ENCODE data around the gene MC2R.

Gene MC2R

DNA sequence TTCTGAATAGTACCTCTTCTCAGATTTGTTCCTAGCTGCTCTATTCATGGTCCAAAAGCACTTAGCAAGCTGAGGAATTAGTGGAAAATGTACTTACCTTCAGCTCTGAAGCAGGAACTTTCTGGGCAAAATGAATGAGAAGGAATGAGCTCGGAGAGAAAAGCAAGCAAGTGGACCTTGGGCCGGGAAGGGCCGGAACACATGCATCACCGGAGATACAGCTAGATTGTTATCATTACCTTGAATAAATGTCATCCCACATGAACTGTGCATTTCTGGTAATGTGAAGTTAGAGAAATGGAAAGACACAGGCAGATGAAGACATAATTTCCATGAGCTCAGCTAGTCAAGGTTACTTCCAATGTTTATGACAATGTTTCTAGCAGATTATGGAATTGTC lies at the start of gene MC2R:
MC2R (minus strand) TSS at position 146 of the 400 bp plus-strand sequence. CDS start 30,018 bp downstream, outside the sequence.
- H3K79me2 ChIP-seq (ENCODE audit: insufficient read depth, low read length) = no peaks in the 10 kb centered on the region
- H3K9me2 ChIP-seq (replicated peaks; ENCODE audit: insufficient read depth, low read length) = no peaks in the 10 kb centered on the region
- H3K9me3 ChIP-seq (ENCODE audit: insufficient read depth, low read length) = no peaks in the 10 kb centered on the region
- TF ChIP-seq, protein P1, sequence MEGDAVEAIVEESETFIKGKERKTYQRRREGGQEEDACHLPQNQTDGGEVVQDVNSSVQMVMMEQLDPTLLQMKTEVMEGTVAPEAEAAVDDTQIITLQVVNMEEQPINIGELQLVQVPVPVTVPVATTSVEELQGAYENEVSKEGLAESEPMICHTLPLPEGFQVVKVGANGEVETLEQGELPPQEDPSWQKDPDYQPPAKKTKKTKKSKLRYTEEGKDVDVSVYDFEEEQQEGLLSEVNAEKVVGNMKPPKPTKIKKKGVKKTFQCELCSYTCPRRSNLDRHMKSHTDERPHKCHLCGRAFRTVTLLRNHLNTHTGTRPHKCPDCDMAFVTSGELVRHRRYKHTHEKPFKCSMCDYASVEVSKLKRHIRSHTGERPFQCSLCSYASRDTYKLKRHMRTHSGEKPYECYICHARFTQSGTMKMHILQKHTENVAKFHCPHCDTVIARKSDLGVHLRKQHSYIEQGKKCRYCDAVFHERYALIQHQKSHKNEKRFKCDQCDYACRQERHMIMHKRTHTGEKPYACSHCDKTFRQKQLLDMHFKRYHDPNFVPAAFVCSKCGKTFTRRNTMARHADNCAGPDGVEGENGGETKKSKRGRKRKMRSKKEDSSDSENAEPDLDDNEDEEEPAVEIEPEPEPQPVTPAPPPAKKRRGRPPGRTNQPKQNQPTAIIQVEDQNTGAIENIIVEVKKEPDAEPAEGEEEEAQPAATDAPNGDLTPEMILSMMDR (IDR thresholded peaks at IDR 0.05; ENCODE audit: insufficient read depth, low read length, poor library complexity, severe bottlenecking) = no peak
- TF ChIP-seq EZH2phosphoT487 (conservative IDR thresholded peaks at IDR 0.05; ENCODE audit: low read length) = no peak
- no peaks in the 10 kb centered on the region for H3K27me3 ChIP-seq (ENCODE audit: low read length)
- no peak within 1 kb of the TSS for H3K9ac ChIP-seq (ENCODE audit: low read length)
- H3K27ac ChIP-seq (ENCODE audit: low read depth, low read length) = no peak within 1 kb of the TSS
- H3K4me2 ChIP-seq (ENCODE audit: low read depth, low read length, poor library complexity, severe bottlenecking) = no peak within 1 kb of the TSS
- no peaks in the 10 kb centered on the region for H3K36me3 ChIP-seq (ENCODE audit: low read length)
- no peaks in the 10 kb centered on the region for H3F3A ChIP-seq (ENCODE audit: insufficient read depth)
- H3K4me3 ChIP-seq (ENCODE audit: insufficient read depth, low read length, poor library complexity, severe bottlenecking) = no peak within 1 kb of the TSS
- H2AFZ ChIP-seq (ENCODE audit: low read depth, low read length, severe bottlenecking) = no peak within 1 kb of the TSS
- no peaks in the 10 kb centered on the region for H4K20me1 ChIP-seq (ENCODE audit: low read depth, low read length)

DNA sequence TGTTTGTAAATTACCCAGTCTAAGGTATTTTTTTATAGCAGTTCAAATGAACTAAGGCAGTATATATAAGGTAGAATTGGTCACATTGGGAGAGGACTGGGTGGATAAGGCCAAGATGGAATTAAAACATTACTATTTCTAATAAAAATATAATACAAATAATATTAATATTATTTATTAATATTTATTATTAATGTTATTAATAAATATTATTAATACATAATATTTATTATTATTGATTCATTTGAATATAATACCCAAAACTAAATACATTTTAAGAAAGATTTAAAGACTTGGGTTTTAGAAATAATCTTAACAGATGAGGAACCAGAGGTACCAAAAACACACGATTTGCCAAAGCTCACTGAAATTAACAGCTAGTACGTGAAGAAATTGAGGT lies 30.5 kb upstream of the MC2R start:
- Histone ChIP-seq H4K20me1 (ENCODE audit: low read depth, low read length) (no peaks in the 10 kb centered on the region), H3K27ac (ENCODE audit: low read depth, low read length) (no peak overlapping the region), H3K79me2 (ENCODE audit: insufficient read depth, low read length) (no peaks in the 10 kb centered on the region), H3F3A (ENCODE audit: insufficient read depth) (no peaks in the 10 kb centered on the region), H3K4me3 (ENCODE audit: insufficient read depth, low read length, poor library complexity, severe bottlenecking) (no peak overlapping the region), H3K9me2 (replicated peaks; ENCODE audit: insufficient read depth, low read length) (no peaks in the 10 kb centered on the region), H2AFZ (ENCODE audit: low read depth, low read length, severe bottlenecking) (no peak overlapping the region), H3K9ac (ENCODE audit: low read length) (no peak overlapping the region), H3K27me3 (ENCODE audit: low read length) (no peaks in the 10 kb centered on the region), H3K9me3 (ENCODE audit: insufficient read depth, low read length) (no peaks in the 10 kb centered on the region), H3K4me2 (ENCODE audit: low read depth, low read length, poor library complexity, severe bottlenecking) (no peak overlapping the region), H3K36me3 (ENCODE audit: low read length) (no peaks in the 10 kb centered on the region)
- TF ChIP-seq, protein P1 (IDR thresholded peaks at IDR 0.05; ENCODE audit: insufficient read depth, low read length, poor library complexity, severe bottlenecking) = no peak
- TF ChIP-seq EZH2phosphoT487 (conservative IDR thresholded peaks at IDR 0.05; ENCODE audit: low read length) = no peak

DNA sequence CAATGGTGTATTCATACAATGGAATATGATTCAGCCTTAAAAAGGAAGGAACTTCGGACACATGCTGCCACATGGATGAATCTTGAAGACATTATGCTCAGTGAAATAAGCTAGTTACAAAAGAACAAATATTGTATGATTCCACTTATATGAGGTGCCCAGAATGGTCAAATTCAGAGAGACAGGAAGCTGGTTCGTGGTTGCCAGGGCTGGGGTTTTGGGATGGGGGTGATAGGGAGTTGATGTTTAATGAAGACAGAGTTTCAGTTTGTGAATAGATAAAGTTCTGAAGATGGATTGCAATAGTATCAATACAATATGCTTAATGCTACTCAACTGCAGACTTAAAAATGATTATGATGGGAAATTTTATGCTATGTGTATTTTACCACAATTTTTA lies 28.0 kb upstream of the MC2R start:
- TF ChIP-seq, protein P1 (IDR thresholded peaks at IDR 0.05; ENCODE audit: insufficient read depth, low read length, poor library complexity, severe bottlenecking) = no peak
- TF ChIP-seq EZH2phosphoT487 (conservative IDR thresholded peaks at IDR 0.05; ENCODE audit: low read length) = no peak
- Histone ChIP-seq H3K9me2 (replicated peaks; ENCODE audit: insufficient read depth, low read length) (no peaks in the 10 kb centered on the region), H3K4me2 (ENCODE audit: low read depth, low read length, poor library complexity, severe bottlenecking) (no peak overlapping the region), H3K27me3 (ENCODE audit: low read length) (no peaks in the 10 kb centered on the region), H3K27ac (ENCODE audit: low read depth, low read length) (no peak overlapping the region), H3K9me3 (ENCODE audit: insufficient read depth, low read length) (no peaks in the 10 kb centered on the region), H2AFZ (ENCODE audit: low read depth, low read length, severe bottlenecking) (no peak overlapping the region), H3K9ac (ENCODE audit: low read length) (no peak overlapping the region), H3K4me3 (ENCODE audit: insufficient read depth, low read length, poor library complexity, severe bottlenecking) (no peak overlapping the region), H4K20me1 (ENCODE audit: low read depth, low read length) (no peaks in the 10 kb centered on the region), H3F3A (ENCODE audit: insufficient read depth) (no peaks in the 10 kb centered on the region), H3K36me3 (ENCODE audit: low read length) (no peaks in the 10 kb centered on the region), H3K79me2 (ENCODE audit: insufficient read depth, low read length) (no peaks in the 10 kb centered on the region)

Measured in SU-DHL-6 (cell line).